ENCODE results near the gene ESRRG. TPM values are rescaled to one million over a fixed set of nuclear protein-coding genes. Genes with fewer than 3 reads are reported as not detected.

Gene ESRRG
- total and polyA plus RNA-seq, 12 donors: 1.2 to 18.0 (median 7.4) TPM

- DNase-seq: no peak
- Histone ChIP-seq H3K27me3 (no peaks in the 10 kb centered on the region), H3K36me3 (replicated peaks in 1 of 2) (no peaks in the 10 kb centered on the region), H3K4me3 (no peak overlapping the region), H3K9me3 (replicated peaks in 1 of 3) (no peaks in the 10 kb centered on the region), H3K4me1 (replicated peaks in 1 of 2) (no peaks in the 10 kb centered on the region), H3K27ac (no peak overlapping the region)
- WGBS, 4 donors: 73 to 91% (median 80%) methylated on average over 2 of the region's 2 CpGs
- intact Hi-C loops (cut with DNase I): no loop called here
- no peak for TF ChIP-seq POLR2A (IDR thresholded peaks at IDR 0.05)
- TF ChIP-seq CTCF (IDR thresholded peaks at IDR 0.05): no peak
Measured at GRCh38 chr1:216498277-216498676, 225.0 kb downstream of the ESRRG start.

- Histone ChIP-seq H3K4me3 (no peak overlapping the region), H3K9me3 (replicated peaks in 1 of 3) (no peaks in the 10 kb centered on the region), H3K4me1 (replicated peaks in 1 of 2) (no peaks in the 10 kb centered on the region), H3K36me3 (replicated peaks in 1 of 2) (no peaks in the 10 kb centered on the region), H3K27ac (no peak overlapping the region), H3K27me3 (no peaks in the 10 kb centered on the region)
- DNase-seq: no peak
- TF ChIP-seq POLR2A (IDR thresholded peaks at IDR 0.05) (no peak), CTCF (IDR thresholded peaks at IDR 0.05) (no peak)
- WGBS, 4 donors: 51 to 68% (median 63%) methylated on average over 1 of the region's 1 CpG
- intact Hi-C loops (cut with DNase I): no loop called here
Measured at GRCh38 chr1:216485042-216485441, 238.2 kb downstream of the ESRRG start.

- TF ChIP-seq CTCF (IDR thresholded peaks at IDR 0.05) (no peak), POLR2A (IDR thresholded peaks at IDR 0.05) (no peak)
- DNase-seq: no peak
- Histone ChIP-seq H3K9me3 (replicated peaks in 1 of 3) (no peaks in the 10 kb centered on the region), H3K27me3 (no peaks in the 10 kb centered on the region), H3K4me1 (replicated peaks in 1 of 2) (no peaks in the 10 kb centered on the region), H3K36me3 (replicated peaks in 1 of 2) (no peaks in the 10 kb centered on the region), H3K4me3 (no peak overlapping the region), H3K27ac (no peak overlapping the region)
- intact Hi-C loops (cut with DNase I): no loop called here
- WGBS, 4 donors: 81 to 100% (median 84%) methylated on average over 1 of the region's 1 CpG
Measured at GRCh38 chr1:216483672-216484401, 239.4 kb downstream of the ESRRG start.

DNA sequence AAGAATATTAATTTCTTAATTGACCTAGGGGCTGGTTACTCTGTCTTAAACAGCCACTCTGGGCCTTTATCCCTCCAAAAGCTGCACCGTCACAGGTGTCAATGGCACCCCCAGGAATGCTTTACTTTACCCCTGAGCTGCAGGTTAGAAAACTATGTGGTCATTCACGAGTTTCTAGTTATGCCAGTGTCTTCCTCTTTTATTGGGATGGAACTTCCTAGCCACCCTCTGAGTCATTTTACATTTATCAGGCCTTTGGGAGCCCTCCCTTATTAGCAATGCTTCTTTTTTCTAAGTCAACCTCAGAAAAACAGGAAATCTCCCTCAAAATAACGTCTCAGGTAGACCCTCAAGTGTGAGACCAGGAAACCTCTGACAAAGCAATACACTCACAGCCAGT is 240.6 kb downstream of the ESRRG start:
- no peaks in the 10 kb centered on the region for H3K36me3 ChIP-seq (replicated peaks in 1 of 2)
- H3K9me3 ChIP-seq (replicated peaks in 1 of 3): no peaks in the 10 kb centered on the region
- no peak for DNase-seq
- TF ChIP-seq CTCF (IDR thresholded peaks at IDR 0.05) (no peak), POLR2A (IDR thresholded peaks at IDR 0.05) (no peak)
- 56 to 62% (median 59%) methylated on average over 3 of the region's 3 CpGs for WGBS, 4 donors
- H3K27me3 ChIP-seq: no peaks in the 10 kb centered on the region
- intact Hi-C loops (cut with DNase I): no loop called here
- H3K4me3 ChIP-seq: no peak overlapping the region
- no peak overlapping the region for H3K27ac ChIP-seq
- no peaks in the 10 kb centered on the region for H3K4me1 ChIP-seq (replicated peaks in 1 of 2)
